RCC 7860 (cell line): ENCODE measurements around the gene ENHO.

ENCODE experiments used
- DNase-seq: peaks from one replicate; pipeline ENCODE4 v3.0.0-alpha.2; 2015; ENCODE audit warnings: low spot score
- FAIRE-seq: peaks from 2 replicates; lab custom pipeline; 2012; peaks lifted over from hg19 to GRCh38; lab: Jason Lieb, UNC

ENHO gene

DNA sequence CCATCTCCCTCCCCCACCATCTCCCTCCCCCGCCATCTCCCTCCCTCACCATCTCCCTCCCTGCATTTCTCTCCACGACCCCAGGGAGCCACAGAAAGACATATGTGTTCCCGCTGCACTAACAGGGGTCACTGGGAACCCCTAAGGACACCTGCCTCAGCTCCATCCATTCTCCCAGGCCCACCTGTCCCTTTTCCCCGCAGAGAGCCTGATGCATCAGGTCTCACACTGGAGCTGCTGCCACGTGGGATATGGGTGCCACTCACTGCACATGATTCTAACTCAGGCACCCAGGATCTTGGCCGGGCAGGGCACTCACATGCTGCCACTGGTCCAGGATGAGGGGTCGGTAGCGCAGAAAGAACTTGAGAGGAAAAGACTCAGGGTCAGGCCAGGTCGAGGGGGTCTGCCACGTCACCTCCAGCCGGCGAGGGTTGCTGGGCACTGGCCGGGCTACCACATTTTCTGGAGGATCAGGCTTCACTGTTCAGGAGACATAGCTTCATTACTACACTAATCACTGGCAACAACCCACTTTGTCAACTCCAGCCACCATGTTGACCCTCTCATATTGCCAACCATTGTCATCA, 33.2 kb upstream of the ENHO start:
- DNase-seq (no peak), FAIRE-seq (no peak)

GRCh38 chr9:34555500-34555899, 32.7 kb upstream of the ENHO start:
- FAIRE-seq = no peak

DNA sequence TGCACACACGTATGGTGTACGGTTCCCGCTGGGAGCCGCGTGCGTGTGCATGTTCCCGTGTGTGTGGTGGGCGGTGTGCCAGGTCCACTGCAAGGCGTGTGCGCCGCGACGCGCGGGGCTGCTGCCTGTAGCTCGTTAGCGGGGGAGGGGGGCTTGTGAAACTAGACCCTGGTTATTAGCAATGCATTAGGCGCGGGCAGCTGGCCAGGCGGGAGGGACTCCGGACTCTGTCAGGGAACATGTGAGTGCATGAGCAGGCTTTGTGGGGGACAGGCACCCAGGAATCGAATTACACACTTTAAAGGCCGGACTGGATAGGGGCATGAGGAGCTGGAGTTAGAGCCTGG, 32.2 kb upstream of the ENHO start:
- DNase-seq (no peak), FAIRE-seq (no peak)

More at GRCh38 chr9:34555500-34555899, 32.7 kb upstream of the ENHO start:
- no peak for DNase-seq

DNA sequence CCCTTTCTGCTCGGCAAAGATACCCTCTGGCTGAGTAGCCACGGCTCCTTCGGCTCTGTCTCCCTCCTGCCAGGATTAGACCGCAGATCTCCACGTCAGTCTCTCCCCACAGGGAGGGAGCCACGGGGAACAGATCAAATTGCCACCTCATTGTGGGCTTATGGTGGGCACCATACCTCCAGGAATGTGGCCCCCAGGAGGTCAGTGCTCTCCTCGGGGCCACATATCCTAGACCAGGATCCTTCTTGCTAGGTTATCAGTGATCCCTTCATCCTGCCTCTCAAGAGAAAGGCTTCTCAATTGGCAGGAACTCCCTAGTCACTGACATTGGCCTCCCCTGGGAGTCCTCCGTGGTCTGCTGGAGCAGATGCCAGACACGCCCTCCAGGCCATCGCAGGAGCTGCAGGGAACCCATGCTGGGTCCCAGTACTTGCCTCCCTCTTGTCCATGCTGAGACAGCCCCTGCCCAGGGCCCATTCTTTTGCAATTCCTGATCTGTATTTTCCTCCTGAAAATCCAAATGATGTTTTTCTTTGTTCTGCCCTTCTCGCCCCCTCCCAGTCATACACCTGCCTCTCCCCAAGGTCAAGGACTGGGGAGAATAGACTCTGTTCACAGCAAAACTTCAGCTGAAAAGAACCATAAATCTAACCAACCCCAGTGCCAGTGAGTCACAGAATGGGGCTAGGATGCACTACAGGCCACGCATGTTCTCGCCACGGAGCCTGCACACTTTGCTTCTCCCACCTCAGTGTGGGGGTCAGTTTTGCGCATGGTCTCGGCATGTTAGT, 31.6 kb upstream of the ENHO start:
- DNase-seq (no peak), FAIRE-seq (no peak)

GRCh38 chr9:34553511-34554021, 30.8 kb upstream of the ENHO start:
- DNase-seq (no peak), FAIRE-seq (no peak)

DNA sequence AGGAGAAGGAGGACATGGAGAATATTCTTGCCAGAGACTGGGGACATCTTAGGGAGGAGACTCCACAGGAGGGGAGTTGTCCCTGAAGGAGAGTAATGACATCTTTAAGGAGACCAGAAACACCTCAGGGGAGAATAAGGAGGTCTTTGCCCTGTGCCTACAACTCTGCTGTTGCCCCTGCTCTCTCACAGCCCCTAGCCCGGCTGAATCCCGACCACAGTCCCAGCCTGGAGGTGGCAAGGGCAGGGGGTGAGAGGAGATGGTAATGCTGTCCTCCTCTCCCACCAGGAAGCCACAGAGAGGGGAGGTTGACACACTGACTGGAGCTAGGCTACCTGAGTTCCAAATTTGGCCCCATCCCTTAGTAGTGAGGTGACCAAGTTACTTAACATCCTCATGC, 30.2 kb upstream of the ENHO start:
- no peak for DNase-seq
- no peak for FAIRE-seq

GRCh38 chr9:34552606-34552981, 29.8 kb upstream of the ENHO start:
- FAIRE-seq (no peak), DNase-seq (no peak)

DNA sequence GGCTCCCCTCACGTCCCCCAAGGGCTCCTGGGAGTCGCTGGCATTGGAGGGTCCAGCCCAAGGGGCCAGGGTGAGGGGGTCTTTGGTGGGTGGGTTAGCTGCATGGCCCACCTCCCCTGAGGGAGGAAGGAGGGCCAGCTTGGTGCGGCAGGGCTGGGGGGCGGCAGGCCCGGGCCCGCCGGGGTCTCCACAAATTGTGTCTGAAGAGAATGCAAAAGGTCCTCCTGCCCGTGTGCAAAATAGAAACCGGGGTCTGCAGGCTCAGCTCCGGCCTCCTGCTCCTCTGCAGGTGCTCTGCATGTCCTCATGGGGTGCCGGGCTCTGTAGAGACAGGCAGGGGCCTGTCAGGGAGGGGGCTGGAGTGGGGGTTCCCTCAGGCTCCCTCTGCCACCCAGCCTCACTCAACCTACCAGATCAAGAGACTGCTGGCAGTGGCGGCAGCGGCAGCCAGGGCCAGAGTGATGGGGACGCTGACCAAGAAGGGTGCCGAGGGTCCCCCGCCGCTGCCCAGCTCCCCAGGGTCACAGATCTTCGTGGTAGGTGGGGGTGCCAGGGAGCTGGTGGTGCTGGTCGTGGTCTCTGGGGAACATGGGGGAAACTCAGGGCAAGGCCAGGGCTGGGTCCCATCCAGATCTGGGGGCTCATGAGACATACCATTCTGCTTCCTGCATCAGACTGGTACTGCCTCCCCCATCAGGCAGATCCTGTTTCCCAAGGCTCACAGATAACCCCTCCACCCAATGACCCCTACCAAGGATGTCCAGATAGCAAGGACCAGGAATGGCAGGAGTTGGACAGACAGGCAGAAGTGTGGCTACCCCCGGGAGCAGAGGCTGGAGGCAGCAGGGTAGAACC, 29.2 kb upstream of the ENHO start:
- FAIRE-seq (no peak), DNase-seq (no peak)

- no peak for FAIRE-seq
These were observed 28.0 kb upstream of the ENHO start for GRCh38 chr9:34550681-34551270.

DNA sequence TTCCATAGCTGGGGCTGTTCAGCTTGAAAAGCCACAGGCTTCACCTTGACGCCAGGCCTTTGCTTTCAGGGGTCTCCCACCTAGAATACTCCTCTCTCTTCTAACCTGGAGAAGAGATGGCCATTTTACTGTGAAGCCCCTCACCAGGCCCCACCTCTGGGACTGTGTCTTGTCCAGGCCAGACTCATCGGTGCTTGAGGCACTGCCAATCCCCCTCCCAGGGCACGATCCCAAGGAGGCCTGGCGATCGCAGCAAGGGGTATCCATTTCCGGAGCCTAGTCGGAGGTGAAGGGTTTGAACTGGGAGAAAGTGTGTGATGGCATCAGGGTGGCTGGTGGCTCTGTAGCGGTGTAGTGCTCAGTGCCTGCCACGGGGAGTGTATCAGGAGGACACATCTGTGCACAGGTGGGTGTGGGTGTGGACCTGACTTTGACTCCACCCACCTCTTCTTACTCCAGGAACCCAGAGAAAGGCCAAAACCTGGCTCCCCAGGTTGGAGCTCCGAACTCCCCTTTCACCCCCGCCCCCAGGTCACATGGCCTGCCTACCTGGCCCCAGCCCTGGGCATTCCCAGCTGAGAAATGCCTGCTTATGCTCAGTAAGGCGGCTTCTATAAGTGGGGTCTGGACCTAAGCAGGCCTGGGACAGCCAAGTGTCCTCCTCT, 27.4 kb upstream of the ENHO start:
- FAIRE-seq (no peak), DNase-seq (no peak)

More at GRCh38 chr9:34550681-34551270, 28.0 kb upstream of the ENHO start:
- no peak for DNase-seq

DNA sequence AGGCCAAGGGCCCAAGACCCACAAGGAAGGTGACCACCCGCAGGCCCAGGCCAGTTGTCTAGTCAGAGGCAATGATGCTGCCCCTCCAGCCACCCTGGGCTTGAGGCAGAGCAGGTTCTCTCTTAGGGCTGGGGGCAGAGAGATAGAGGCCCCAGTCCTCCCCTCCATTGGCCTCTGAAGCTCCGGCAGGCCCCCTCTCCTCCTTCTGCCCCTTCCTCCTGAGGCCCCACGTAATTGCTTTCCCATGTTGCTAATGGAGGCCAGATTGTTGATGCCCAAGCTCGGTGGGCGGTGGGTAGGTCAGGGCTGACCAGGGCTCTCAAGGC, 26.6 kb upstream of the ENHO start:
- FAIRE-seq = no peak

GRCh38 chr9:34547960-34548611, 25.3 kb upstream of the ENHO start:
- DNase-seq (peak; percentile 14), FAIRE-seq (no peak)

More for the DNA sequence above, 26.6 kb upstream of the ENHO start:
- no peak for DNase-seq

DNA sequence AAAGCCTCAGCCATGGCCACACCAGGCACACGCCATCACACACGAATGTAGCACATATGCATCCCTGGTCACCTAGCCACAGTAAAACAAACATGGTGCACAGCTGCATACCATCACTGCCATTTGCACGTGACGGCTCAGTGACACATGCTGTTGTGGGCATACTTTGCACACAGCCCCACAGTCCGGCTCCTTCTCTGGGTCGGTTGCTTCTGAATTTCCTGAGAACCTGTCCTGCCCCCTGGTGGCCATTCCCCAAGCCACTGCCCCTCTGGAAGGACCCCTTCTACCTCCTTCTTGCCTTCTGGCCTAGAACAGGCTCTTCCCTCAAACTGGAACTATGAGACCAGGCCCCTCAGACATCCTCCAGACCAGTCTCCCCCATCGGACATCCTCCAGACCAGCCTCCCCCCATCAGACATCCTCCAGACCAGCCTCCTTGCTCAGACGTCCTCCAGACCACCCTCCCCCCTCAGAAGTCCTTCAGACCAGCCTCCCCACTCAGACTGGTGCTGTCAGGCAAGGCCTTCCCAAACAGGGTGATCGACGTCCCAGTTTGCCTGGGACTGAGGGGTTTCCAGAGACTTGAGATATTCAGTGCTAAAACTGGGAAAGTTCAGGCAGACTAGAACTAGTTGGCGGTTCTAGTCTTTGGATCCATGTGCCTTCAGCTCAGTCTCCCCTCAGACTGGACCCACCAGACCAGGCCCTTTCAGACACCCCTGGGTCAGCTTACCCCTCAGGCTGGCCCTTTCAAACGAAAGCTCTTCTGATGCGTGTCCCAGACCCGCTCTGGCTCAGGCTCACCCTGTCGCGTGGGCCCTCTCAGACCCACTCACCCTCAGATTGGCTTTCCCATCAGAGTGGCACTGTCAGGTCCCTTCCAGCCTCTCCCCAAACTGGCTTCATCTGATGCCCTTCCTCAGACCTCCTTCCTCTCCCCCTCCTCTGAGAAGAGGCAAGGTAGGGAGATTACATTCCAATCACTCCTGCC, 24.3 kb upstream of the ENHO start:
- DNase-seq = peak; percentile 38

GRCh38 chr9:34546102-34546833, 23.5 kb upstream of the ENHO start:
- no peak for DNase-seq
- no peak for FAIRE-seq

More for the DNA sequence above, 24.3 kb upstream of the ENHO start:
- FAIRE-seq = no peak

- DNase-seq (no peak), FAIRE-seq (no peak)
These were observed 22.7 kb upstream of the ENHO start for GRCh38 chr9:34545497-34545896.

GRCh38 chr9:34544035-34544434, 21.2 kb upstream of the ENHO start:
- DNase-seq (no peak), FAIRE-seq (no peak)

DNA sequence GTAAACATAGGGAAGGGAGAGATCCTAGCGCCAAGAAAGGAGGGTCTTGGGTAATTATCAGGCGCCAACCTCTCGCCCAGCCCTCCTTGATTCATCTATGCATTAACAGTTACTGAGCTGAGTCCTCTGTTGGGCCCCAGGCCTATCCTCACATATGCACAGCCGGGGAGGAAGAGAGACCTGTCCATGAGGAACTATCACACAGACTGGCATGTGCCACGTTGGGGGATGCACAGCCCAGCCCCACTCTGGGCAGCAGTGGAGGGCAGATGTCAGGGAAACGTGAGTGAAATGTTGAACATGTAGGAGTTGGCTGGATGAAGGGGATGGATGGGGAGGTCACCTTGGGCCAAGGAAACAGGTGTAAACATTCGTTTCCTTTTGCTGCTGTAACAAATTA, 18.8 kb upstream of the ENHO start:
- DNase-seq (no peak), FAIRE-seq (no peak)

DNA sequence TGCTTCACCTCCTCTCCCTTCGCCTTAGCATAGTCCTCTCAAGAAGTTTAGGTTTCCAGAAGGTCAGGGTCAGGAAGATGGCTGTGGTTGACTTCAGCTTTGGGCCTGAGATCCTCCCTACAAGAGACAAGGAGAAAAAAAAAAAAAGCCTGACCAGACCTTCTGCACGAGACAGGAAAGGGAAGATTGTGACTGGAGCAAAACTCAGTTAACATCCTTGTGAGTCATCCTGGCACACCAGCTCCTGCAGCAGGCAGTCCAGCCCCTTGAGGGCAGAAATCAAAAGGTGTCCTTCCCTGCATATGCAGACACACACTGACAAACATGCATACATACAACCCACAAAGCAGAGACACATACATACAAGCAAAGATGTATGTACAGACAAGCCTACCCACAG, 18.0 kb upstream of the ENHO start:
- FAIRE-seq (no peak), DNase-seq (peak; percentile 10)
